ENCODE measurements around the gene PALLD. TPM values are rescaled to one million over a fixed set of nuclear protein-coding genes. Genes with fewer than 3 reads are reported as not detected.
A peak's percentile ranks its signal among the peaks of the same experiment; 100 is the strongest.

PALLD gene
- total RNA-seq, 1 experiment from 2014 or later, result 27.6 TPM

DNA sequence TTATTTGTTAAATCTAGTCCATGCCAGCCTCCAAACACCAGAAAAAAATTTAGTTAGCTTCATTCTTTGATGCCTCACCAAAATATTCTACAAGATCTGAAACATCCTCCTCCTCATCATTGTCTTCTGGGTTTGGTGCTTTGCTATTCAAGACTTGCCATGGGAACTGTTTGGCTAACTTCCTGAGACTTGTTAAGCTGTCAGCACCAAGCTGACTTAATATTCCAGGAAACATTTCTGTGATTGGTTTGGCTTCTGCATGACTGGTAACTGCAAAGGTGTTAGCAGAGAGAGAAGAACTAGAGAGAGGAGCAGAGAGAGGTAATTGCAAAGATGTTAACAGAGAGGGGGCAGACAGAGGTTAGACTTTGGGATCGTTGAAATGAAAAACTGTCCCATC is 101.3 kb downstream of the PALLD start:
- Mint-ChIP-seq H3K27me3 (ENCODE audit: unreplicated experiment) (no peaks in the 10 kb centered on the region), H3K27ac (ENCODE audit: unreplicated experiment) (no peak overlapping the region), H3K9me3 (ENCODE audit: low read depth, unreplicated experiment) (no peaks in the 10 kb centered on the region), H3K4me1 (ENCODE audit: low read depth, unreplicated experiment) (no peaks in the 10 kb centered on the region), H3K36me3 (ENCODE audit: insufficient read depth, unreplicated experiment) (no peaks in the 10 kb centered on the region), H3K4me3 (ENCODE audit: low read depth, unreplicated experiment) (no peak overlapping the region)
- intact Hi-C loops (cut with micrococcal nuclease; ENCODE audit: unreplicated experiment), result no loop called here
- no peak for DNase-seq
- CTCF ChIA-PET, result no interaction called here
- BruUV-seq (replicated peaks), result no TSS peak
- TF ChIP-seq, protein P1, sequence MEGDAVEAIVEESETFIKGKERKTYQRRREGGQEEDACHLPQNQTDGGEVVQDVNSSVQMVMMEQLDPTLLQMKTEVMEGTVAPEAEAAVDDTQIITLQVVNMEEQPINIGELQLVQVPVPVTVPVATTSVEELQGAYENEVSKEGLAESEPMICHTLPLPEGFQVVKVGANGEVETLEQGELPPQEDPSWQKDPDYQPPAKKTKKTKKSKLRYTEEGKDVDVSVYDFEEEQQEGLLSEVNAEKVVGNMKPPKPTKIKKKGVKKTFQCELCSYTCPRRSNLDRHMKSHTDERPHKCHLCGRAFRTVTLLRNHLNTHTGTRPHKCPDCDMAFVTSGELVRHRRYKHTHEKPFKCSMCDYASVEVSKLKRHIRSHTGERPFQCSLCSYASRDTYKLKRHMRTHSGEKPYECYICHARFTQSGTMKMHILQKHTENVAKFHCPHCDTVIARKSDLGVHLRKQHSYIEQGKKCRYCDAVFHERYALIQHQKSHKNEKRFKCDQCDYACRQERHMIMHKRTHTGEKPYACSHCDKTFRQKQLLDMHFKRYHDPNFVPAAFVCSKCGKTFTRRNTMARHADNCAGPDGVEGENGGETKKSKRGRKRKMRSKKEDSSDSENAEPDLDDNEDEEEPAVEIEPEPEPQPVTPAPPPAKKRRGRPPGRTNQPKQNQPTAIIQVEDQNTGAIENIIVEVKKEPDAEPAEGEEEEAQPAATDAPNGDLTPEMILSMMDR (IDR thresholded peaks at IDR 0.05; ENCODE audit: unreplicated experiment), result no peak

DNA sequence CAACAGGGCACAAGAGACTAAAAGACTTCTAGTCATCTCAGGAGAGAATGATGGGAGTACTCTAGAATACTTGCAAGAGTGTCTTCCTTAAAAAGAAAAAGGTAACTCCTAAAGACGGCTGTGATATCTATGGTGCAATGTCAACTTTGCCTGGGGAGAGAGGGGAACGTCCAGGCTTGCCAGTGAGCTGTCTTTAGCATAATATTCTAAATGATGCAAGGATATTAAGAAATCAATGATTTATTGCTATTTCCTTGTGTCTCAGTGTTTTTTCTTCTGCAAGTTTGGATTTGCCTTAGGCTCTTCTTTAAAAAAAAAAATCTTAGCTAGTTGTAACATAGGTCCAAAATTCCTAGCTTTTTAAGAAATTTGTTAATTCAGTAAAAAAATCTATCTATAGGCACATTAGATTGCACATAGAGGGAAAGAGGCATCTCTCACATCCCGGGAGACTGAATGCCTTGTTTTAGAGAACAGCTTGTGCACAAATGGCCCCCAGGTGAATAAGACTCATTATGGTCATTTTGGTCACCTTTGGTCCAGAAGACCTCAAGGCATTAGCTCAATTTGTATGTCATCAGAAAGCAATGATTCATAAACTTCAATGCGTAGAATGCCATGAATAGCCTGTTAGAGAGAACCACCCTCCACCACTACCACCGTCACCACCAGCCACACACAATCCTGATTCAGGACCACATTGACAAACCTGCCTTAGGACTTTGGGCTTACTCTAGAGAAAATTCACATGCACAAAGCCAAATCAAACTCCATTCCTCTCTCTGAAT is 104.1 kb downstream of the PALLD start:
- H3K4me3 Mint-ChIP-seq (ENCODE audit: low read depth, unreplicated experiment), result no peak overlapping the region
- H3K27ac Mint-ChIP-seq (ENCODE audit: unreplicated experiment), result no peak overlapping the region
- no peaks in the 10 kb centered on the region for H3K36me3 Mint-ChIP-seq (ENCODE audit: insufficient read depth, unreplicated experiment)
- CTCF ChIA-PET, result no interaction called here
- H3K9me3 Mint-ChIP-seq (ENCODE audit: low read depth, unreplicated experiment), result no peaks in the 10 kb centered on the region
- TF ChIP-seq, protein P1 (IDR thresholded peaks at IDR 0.05; ENCODE audit: unreplicated experiment), result no peak
- intact Hi-C loops (cut with micrococcal nuclease; ENCODE audit: unreplicated experiment), result no loop called here
- no TSS peak for BruUV-seq (replicated peaks)
- H3K27me3 Mint-ChIP-seq (ENCODE audit: unreplicated experiment), result no peaks in the 10 kb centered on the region
- DNase-seq, result no peak
- peaks cover 8% of the 10 kb centered on the region for H3K4me1 Mint-ChIP-seq (ENCODE audit: low read depth, unreplicated experiment)

DNA sequence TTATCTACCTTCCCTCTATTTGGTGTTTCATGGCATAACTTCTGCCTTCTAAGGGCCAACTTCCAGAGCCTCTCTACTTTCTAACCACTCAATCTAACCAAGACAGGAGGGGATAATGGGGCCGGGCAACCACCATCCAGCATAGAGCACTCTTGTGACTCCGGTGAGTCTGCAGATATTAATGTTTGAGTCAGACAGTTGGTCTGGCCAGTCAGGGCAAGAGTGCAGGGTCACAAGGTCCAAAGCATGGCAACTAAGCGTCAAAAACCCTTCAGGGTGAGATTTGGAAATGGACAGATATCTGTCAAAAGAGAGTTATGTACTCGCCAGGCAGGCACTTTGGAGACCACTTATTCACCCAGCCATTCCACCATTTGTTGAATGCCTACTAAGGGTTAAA is 105.0 kb downstream of the PALLD start:
- Mint-ChIP-seq H3K36me3 (ENCODE audit: insufficient read depth, unreplicated experiment) (no peaks in the 10 kb centered on the region), H3K9me3 (ENCODE audit: low read depth, unreplicated experiment) (no peaks in the 10 kb centered on the region), H3K27me3 (ENCODE audit: unreplicated experiment) (no peaks in the 10 kb centered on the region), H3K4me3 (ENCODE audit: low read depth, unreplicated experiment) (no peak overlapping the region), H3K27ac (ENCODE audit: unreplicated experiment) (no peak overlapping the region), H3K4me1 (ENCODE audit: low read depth, unreplicated experiment) (peaks cover 8% of the 10 kb centered on the region)
- intact Hi-C loops (cut with micrococcal nuclease; ENCODE audit: unreplicated experiment), result no loop called here
- BruUV-seq (replicated peaks), result no TSS peak
- no peak for DNase-seq
- CTCF ChIA-PET, result no interaction called here
- TF ChIP-seq, protein P1 (IDR thresholded peaks at IDR 0.05; ENCODE audit: unreplicated experiment), result no peak

DNA sequence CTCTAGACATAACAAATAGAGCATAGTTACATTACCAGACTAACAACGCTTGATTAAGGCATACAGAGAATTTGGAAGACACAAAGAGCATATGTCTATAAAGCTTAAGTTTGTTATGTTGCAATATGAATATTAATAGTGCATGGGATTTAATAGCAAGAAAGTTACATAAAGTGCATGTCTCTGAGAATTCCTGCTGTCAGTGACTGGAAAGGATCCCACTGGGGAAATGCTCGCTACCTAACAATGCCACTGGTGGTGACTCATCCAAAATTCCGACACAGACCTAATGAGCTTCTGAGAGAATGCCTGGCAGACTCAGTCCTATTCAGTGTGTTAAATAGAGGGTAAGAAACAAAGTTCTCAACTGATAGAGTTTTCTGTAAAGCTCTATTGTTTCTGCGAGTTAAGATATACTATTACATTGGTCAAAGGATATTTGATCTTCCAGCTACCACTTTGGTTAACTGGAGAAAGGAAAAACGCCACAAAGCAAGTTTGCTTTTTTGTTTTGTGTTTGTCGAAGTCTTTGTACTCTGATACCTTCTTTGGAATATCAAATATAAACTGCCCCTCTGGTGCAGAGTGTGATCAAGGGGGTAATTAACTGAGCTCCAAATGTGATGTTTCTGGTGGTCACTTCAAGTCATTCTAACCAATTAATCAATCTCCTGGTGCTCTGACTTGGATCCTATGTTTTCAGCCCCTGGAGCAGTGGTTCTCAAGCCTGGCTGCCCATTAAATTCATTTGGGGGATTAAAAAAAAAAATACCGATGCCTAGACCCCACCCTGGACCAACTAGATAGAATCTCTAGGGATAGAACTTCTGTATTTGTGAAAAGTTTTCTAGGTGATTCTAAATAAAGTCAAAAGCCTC is 107.9 kb downstream of the PALLD start:
- BruUV-seq (replicated peaks), result no TSS peak
- no peaks in the 10 kb centered on the region for H3K9me3 Mint-ChIP-seq (ENCODE audit: low read depth, unreplicated experiment)
- DNase-seq, result peak; percentile 23
- no peaks in the 10 kb centered on the region for H3K27me3 Mint-ChIP-seq (ENCODE audit: unreplicated experiment)
- peaks cover 8% of the 10 kb centered on the region for H3K4me1 Mint-ChIP-seq (ENCODE audit: low read depth, unreplicated experiment)
- TF ChIP-seq, protein P1 (IDR thresholded peaks at IDR 0.05; ENCODE audit: unreplicated experiment), result no peak
- CTCF ChIA-PET, result interaction anchor here (1.1 to 1.2 kb wide), 2 partner anchors 14 to 28 kb away, joined by 3 to 4 read pairs; no protein-coding TSS in a partner anchor
- intact Hi-C loops (cut with micrococcal nuclease; ENCODE audit: unreplicated experiment), result no loop called here
- H3K4me3 Mint-ChIP-seq (ENCODE audit: low read depth, unreplicated experiment), result no peak overlapping the region
- no peak overlapping the region for H3K27ac Mint-ChIP-seq (ENCODE audit: unreplicated experiment)
- no peaks in the 10 kb centered on the region for H3K36me3 Mint-ChIP-seq (ENCODE audit: insufficient read depth, unreplicated experiment)

Data from Calu3 (cell line).